ENCODE measurements around the gene ENSA.

DNA sequence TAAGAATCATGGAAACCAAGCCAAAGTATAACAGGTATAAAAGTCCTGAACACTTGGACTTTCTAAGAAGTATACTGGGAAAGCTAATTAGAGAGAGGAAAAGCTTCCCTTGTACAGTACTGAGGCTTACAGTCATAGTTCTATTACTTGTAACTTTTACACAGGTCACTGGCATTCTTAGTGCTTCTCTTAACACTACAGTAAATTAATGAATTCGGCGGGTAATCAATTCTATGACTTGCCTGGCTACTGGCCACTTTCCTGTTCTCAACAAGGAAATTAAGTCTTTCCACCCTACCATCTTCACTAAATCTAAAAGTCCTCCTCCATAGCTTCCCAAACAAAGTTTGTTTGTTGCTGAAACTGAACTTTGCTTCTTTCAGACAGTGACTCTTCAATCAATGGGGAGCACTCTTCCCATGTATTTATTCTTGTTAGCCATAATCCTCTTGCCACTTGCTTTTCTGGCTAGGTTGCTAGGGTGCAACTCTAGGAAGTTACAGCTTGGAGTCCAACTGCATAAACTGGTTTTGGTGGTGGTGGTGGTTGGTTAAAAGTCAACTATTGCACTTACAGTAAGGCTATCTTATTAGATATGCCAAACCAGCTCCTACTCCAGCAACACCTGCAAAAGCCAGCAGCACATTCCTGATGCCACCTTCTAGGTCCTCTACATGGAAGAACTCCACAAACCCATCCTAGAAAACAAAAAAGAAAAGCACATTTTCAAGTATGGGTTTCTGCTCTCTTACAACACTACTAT, 52.4 kb downstream of the ENSA start:
- TF ChIP-seq, protein P1, sequence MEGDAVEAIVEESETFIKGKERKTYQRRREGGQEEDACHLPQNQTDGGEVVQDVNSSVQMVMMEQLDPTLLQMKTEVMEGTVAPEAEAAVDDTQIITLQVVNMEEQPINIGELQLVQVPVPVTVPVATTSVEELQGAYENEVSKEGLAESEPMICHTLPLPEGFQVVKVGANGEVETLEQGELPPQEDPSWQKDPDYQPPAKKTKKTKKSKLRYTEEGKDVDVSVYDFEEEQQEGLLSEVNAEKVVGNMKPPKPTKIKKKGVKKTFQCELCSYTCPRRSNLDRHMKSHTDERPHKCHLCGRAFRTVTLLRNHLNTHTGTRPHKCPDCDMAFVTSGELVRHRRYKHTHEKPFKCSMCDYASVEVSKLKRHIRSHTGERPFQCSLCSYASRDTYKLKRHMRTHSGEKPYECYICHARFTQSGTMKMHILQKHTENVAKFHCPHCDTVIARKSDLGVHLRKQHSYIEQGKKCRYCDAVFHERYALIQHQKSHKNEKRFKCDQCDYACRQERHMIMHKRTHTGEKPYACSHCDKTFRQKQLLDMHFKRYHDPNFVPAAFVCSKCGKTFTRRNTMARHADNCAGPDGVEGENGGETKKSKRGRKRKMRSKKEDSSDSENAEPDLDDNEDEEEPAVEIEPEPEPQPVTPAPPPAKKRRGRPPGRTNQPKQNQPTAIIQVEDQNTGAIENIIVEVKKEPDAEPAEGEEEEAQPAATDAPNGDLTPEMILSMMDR (IDR thresholded peaks at IDR 0.05), result no peak
- TF ChIP-seq POLR2A (IDR thresholded peaks at IDR 0.05; ENCODE audit: low read depth), result no peak
- peak in 1 of 2 donors; percentile 52 for TF ChIP-seq POLR2AphosphoS5 (IDR thresholded peaks at IDR 0.05)
- no peak for TF ChIP-seq EP300 (IDR thresholded peaks at IDR 0.05)

Measured in esophagus muscularis mucosa (tissue), 4 donors.